BE2C (cell line): ENCODE measurements around the gene GPC3.

Experiments
- DNase-seq: peaks from one replicate; pipeline ENCODE4 v3.0.0-alpha.2; 2020
- H3K27me3 ChIP-seq: fragments of 250-450 bp; sonication (Bioruptor Pico); 2 replicates; pipeline ENCODE4 v1.5.1; 2020; ENCODE audit warnings: mild to moderate bottlenecking
- H3K36me3 ChIP-seq: fragments of 250-450 bp; sonication (Bioruptor Pico); 2 replicates; pipeline ENCODE4 v1.5.1; 2020; ENCODE audit warnings: mild to moderate bottlenecking
- H3K4me1 ChIP-seq: fragments of 250-450 bp; sonication (Bioruptor Pico); 2 replicates; pipeline ENCODE4 v1.5.1; 2020
- H3K4me3 ChIP-seq: 2 replicates; pipeline ENCODE4 v1.5.1; 2011; ENCODE audit warnings: low read depth, low read length
- H3K9me3 ChIP-seq: fragments of 250-450 bp; sonication (Bioruptor Pico); 2 replicates; pipeline ENCODE4 v1.5.1; 2020
- TF ChIP-seq, protein P1 (sequence below): IDR thresholded peaks from 2 replicates; pipeline ENCODE4 v1.5.1; 2012; ENCODE audit warnings: mild to moderate bottlenecking, low read depth, low read length

Gene GPC3

DNA sequence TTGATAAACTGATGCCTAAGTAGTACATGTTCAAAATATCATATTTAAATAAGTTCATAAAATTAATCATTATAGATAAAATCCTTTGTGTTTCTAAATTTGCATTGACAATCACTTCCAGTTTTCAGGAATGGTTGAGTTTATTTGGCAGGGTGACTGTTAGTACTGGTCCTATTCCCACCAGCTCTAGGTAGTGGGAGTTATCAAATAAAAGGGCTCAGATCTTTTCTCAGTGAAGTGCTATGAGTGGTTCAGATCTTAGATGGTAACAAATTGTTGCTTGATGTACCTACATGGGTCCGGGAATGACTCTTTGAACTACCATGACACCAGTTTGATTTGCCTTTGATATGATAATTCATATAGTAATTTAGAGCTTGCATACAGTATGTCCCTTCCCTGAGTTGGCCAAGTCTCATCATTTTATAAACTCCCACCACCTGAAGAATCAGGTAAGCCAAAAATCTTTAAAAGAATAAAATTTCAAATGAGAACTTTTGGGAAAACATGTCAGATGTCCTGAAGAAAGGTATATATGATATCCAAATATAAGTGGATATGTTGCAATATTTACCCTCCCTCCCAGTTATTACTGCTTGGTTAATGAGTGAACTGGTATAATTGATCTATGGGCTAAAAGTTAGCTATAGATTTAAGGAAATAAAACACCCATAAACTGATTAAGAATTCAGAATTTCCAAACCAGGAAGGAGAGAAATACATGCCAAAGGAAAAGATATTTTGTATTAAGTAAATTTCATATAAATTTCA lies 28.6 kb downstream of the GPC3 start:
- TF ChIP-seq, protein P1, sequence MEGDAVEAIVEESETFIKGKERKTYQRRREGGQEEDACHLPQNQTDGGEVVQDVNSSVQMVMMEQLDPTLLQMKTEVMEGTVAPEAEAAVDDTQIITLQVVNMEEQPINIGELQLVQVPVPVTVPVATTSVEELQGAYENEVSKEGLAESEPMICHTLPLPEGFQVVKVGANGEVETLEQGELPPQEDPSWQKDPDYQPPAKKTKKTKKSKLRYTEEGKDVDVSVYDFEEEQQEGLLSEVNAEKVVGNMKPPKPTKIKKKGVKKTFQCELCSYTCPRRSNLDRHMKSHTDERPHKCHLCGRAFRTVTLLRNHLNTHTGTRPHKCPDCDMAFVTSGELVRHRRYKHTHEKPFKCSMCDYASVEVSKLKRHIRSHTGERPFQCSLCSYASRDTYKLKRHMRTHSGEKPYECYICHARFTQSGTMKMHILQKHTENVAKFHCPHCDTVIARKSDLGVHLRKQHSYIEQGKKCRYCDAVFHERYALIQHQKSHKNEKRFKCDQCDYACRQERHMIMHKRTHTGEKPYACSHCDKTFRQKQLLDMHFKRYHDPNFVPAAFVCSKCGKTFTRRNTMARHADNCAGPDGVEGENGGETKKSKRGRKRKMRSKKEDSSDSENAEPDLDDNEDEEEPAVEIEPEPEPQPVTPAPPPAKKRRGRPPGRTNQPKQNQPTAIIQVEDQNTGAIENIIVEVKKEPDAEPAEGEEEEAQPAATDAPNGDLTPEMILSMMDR = no peak
- no peak for DNase-seq
- no peaks in the 10 kb centered on the region for H3K27me3 ChIP-seq

DNA sequence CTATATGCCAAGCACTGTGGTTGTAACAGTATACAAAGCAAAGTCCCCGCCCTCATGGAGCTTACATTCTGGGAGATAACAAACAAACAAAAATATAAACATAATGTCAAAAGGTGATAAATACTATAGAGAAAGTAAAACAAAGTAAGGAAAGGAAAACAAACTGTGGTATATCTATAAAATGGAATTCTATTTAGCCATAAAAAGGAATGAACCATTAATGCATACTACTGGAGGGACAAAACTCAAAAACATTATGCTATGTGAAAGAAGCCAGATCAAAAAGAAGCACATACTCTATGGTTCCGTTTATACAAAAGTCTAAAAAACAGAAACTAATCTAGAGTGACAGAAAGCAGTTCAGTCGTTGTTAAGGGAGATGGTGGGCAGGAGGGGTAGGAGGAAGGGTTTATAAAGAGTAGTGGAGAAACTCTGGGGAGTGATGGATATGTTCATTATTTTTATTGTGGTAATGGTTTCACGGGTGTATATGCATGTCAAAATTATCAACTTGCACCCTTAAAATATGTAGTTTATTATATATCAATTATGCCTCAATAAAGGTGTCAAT lies 31.5 kb downstream of the GPC3 start:
- no peaks in the 10 kb centered on the region for H3K4me1 ChIP-seq

More for the DNA sequence above, 28.6 kb downstream of the GPC3 start:
- Histone ChIP-seq H3K9me3 (no peaks in the 10 kb centered on the region), H3K36me3 (no peaks in the 10 kb centered on the region), H3K4me3 (no peak overlapping the region), H3K4me1 (no peaks in the 10 kb centered on the region)

DNA sequence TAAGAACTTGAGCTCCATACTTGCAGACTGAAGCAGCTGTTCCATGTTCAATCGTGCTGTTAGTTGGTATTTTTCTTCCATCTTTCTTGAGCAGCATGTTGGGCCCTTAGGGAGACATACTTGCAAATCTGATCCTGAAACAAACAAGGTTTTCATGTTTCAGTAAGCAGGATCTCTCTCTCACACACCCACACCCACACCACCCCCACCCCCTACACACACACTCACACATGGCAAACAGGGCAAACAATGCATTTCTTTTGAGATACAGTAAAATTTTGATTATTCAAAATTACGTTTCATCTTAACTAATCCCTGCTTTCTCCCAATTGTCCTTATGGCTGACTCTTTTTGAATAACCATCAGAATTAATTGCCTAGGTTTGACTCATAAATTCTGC lies 32.3 kb downstream of the GPC3 start:
- H3K27me3 ChIP-seq = no peaks in the 10 kb centered on the region
- H3K4me3 ChIP-seq = no peak overlapping the region
- no peaks in the 10 kb centered on the region for H3K9me3 ChIP-seq
- no peak for DNase-seq
- no peaks in the 10 kb centered on the region for H3K4me1 ChIP-seq
- TF ChIP-seq, protein P1 = no peak
- no peaks in the 10 kb centered on the region for H3K36me3 ChIP-seq

More for the DNA sequence above, 31.5 kb downstream of the GPC3 start:
- Histone ChIP-seq H3K9me3 (no peaks in the 10 kb centered on the region), H3K4me3 (no peak overlapping the region), H3K36me3 (no peaks in the 10 kb centered on the region), H3K27me3 (no peaks in the 10 kb centered on the region)
- TF ChIP-seq, protein P1 = no peak
- DNase-seq = no peak

DNA sequence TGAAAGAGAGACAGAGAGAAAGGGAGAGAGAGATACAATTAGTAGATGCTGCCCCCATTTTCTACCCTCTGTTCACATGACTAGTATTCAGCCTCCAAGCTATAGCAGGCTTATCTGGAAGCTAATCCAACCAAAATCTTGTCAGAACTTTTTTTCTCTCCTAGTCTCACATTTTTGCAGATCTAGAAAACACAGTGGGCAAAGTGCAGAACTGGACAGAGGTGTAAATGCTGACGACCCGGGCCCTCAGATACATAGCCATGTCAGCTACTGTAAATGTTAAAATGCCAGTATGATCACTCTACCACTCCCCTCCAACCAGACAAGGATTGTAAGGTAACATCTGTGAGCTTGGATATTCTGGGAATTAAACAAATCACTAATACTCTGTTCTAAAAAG lies 34.3 kb downstream of the GPC3 start:
- no peak overlapping the region for H3K4me3 ChIP-seq
- TF ChIP-seq, protein P1 = no peak
- DNase-seq = no peak
- H3K9me3 ChIP-seq = no peaks in the 10 kb centered on the region
- no peaks in the 10 kb centered on the region for H3K4me1 ChIP-seq
- H3K27me3 ChIP-seq = no peaks in the 10 kb centered on the region
- H3K36me3 ChIP-seq = no peaks in the 10 kb centered on the region

DNA sequence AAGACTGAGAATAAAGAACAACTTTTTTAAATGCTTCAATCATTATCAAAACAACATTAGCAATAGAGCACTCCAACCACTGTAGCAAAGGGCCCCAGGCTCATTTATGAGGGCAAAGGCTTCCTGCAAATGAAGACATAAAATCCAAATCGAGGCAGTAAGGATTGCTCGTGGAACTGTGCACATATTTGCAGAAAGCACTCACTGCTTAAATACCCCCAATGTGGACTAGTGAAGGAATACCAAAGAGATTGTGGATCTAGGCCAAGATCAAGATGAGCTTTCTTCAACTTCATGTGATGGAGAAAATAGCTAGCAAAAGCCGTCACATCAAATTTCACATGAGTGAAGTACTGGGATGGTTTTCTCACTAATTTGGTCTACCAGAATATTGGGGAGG lies 35.2 kb downstream of the GPC3 start:
- DNase-seq = no peak
- Histone ChIP-seq H3K9me3 (no peaks in the 10 kb centered on the region), H3K27me3 (no peaks in the 10 kb centered on the region), H3K4me3 (no peak overlapping the region), H3K4me1 (no peaks in the 10 kb centered on the region), H3K36me3 (no peaks in the 10 kb centered on the region)
- TF ChIP-seq, protein P1 = no peak

DNA sequence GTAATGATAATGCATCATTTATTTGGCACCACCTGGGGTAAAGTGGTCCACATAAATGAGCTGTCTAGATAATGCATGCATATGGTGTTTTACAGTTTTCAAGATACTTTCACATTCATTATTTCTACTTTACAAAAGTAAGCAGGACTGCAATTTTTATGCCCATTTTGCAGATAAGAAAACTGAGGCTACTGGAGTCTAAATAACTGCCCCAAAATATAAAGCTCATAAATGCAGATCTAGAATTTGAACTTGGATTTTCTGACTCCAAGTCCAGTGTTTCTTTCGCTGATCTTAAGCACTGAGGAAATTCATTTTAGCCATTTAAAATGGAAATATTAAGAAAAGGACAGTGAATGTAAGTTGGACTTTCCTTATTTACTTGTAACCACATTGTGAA lies 36.5 kb downstream of the GPC3 start:
- H3K36me3 ChIP-seq = no peaks in the 10 kb centered on the region
- DNase-seq = no peak
- no peaks in the 10 kb centered on the region for H3K4me1 ChIP-seq
- no peaks in the 10 kb centered on the region for H3K9me3 ChIP-seq
- no peaks in the 10 kb centered on the region for H3K27me3 ChIP-seq
- TF ChIP-seq, protein P1 = no peak
- H3K4me3 ChIP-seq = no peak overlapping the region
